Frontal cortex (tissue), 1 donor: ENCODE data around the gene WDR3. TPM values are rescaled to one million over a fixed set of nuclear protein-coding genes. Genes with fewer than 3 reads are reported as not detected.

ENCODE experiments used
- total RNA-seq: library from RNA; depleted of rRNA; stranded (reverse); fragments of >200 nt; gene quantifications from one replicate; pipeline ENCODE4 v1.2.3, GENCODE V29; 2014

WDR3 gene
- total RNA-seq, 1 donor from 2014 or later = 22.4 TPM

Other genes starting within 250 kb of the WDR3 start
- gene GDAP2, start 118 bp upstream of the WDR3 start, total RNA-seq = 75.4 TPM